MV-4-11 (cell line): ENCODE results near the gene CHMP4A.
"Not testable (repeated sequence)": the region's sequence is repeated elsewhere in the genome, so short reads cannot be mapped to it uniquely, and the experiment has no call there.

Experiments
- DNase-seq: peaks from one replicate; lab custom pipeline; 2025; lab: John Stamatoyannopoulos, UW

Gene CHMP4A

GRCh38 chr14:24246765-24247212 is 33.5 kb upstream of the CHMP4A start:
- peak; percentile 74 for DNase-seq

DNA sequence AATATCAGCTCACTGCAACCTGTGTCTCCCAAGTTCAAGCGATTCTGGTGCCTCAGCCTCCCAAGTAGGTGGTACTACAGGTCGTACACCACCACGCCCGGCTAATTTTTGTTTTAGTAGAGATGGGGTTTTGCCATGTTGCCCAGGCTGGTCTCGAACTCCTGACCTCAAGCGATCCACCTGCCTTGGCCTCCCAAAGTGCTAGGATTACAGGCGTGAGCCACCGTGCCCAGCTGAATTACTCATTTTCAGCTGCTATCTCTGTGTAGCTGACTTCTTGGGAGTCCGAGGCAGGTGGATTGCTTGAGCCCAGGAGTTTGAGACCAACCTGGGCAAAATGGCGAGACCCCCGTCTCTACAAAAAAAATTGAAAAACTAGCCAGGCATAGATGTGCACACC is 32.1 kb upstream of the CHMP4A start:
- DNase-seq: not testable (repeated sequence)

DNA sequence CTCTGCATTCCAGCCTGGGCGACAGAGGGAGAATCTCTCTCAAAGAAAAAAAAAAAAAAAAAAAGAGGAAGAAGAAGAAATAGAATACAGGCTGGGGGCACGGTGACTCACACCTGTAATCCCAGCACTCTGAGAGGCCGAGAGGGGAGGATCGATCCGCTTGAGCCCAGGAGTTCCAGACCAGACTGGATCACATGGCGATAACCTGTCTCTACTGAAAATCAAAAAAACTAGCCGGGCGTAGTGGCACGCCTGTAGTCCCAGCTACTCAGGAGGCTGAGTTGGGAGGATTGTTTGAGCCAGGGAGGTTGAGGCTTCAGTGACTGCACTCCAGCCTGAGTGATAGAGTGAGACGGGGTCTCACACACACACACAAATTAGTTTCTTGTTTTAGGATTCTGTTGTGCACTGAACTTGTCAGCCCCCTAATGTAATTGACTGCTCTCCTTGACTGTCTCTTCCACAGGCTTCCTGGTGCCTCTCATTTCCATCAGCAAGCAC is 30.1 kb upstream of the CHMP4A start:
- peak; percentile 77 for DNase-seq

- peak; percentile 96 for DNase-seq
These were observed 28.6 kb upstream of the CHMP4A start for GRCh38 chr14:24241829-24242443.

DNA sequence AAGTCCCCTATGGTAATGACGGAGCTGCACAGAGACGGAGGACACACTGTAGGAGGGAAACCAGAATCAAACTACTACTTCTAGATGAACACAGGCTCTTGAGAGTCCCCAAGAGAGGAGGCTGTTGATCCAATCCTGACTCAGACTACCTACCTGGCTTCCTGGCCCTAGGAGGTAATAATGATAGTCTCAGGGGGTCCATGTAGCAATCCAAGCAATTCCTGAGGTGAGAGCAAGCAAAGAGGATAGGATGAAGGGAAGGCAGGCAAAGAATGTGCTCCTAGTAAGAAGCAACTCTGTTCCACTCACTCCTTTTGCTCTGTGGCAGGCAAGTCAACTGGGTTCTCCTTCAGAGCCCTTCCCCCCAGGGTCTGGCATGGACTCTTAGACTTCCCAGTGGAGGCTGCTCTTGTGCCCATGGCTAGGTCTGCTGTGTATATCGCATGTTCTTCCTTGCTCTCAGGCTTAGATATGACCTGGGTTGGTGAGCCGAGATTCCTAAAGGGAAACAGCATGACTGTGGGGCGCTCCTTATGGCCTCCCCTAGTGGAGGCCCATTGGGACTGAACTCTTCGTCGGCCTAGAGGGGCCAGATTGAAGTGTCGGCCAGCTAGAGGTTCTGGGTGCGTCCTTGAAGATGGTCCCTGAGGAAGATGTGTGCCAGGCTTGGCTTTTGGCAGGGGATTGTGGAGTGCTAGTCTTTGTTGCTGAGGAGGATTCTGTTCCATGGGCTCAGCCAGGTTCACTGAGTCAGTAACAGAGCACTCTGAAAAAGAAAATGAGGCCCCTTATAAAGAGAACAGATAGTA is 27.0 kb upstream of the CHMP4A start:
- DNase-seq: no peak

GRCh38 chr14:24238527-24239037 is 25.3 kb upstream of the CHMP4A start:
- no peak for DNase-seq

DNA sequence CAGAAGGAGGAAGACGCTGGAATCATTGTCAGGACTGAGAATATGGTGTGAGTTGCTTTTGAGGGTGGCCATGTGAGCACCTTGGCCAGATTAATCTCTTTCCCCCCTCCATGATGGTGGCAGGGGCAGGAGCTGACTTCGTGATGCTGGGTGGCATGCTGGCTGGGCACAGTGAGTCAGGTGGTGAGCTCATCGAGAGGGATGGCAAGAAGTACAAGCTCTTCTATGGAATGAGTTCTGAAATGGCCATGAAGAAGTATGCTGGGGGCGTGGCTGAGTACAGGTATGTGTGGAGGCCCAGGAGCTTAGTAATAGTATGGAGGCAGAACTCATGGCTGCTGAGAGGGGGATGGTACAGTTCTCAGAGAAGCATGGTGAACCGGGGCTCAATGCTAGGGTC is 24.8 kb upstream of the CHMP4A start:
- DNase-seq: no peak

DNA sequence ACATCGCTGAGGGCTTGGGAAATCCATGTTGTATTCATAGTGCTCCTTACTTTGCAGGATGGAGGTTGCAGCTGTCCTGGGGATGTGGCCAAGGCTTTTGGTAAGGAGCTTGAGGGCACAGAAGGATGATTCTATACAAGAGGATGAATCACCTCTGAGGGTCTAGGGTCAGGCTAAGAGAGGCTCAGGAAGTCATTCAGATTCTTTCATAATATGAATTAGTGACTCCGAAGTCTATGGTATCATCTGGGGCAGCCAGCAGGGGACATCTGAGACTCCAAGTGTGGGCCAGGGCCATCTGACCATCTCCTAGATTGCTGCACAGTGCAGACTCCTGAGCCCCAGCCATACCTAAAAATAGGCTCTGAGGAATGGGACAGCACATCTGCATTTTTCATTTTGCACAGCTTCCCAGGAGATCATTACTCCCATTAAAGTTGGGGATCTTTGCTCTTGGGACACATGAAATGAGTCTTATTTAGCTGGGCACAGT is 24.2 kb upstream of the CHMP4A start:
- no peak for DNase-seq

- DNase-seq: no peak
These were observed 23.6 kb upstream of the CHMP4A start for GRCh38 chr14:24236689-24237462.

DNA sequence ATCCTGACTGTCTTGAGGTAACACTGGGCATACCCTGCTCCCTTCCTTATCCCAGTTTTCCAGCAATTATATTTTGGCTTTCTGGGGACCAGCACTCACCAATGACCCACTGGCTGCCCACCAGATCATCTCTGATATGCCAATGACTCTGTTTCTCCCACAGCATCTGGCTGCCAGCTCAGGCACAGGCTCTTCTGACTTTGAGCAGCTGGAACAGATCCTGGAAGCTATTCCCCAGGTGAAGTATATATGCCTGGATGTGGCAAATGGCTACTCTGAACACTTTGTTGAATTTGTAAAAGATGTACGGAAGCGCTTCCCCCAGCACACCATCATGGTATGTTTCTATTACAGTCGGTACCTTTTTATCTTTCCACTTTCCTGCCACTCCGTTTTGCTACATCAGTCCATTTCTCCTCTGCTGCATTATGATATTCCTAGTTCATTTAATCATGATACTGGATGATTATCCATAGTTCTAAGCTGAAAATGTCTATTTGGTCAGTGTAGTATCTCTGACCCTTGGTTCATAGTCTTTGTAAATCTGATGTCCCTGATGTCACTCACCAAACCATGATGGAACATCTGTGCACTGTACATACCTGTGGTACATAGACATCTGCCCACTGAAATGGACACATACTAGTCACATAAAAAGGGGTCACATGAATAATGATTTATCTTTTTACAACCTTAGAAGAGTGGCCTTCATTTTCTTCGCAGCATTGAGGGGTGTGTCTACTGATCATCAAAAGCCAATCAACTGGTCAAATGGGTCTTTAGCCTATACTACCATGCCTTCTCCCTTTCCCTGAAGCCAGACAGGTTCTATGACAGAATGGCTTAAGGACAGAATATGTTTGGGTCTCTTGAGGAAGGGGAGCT is 22.8 kb upstream of the CHMP4A start:
- no peak for DNase-seq

DNA sequence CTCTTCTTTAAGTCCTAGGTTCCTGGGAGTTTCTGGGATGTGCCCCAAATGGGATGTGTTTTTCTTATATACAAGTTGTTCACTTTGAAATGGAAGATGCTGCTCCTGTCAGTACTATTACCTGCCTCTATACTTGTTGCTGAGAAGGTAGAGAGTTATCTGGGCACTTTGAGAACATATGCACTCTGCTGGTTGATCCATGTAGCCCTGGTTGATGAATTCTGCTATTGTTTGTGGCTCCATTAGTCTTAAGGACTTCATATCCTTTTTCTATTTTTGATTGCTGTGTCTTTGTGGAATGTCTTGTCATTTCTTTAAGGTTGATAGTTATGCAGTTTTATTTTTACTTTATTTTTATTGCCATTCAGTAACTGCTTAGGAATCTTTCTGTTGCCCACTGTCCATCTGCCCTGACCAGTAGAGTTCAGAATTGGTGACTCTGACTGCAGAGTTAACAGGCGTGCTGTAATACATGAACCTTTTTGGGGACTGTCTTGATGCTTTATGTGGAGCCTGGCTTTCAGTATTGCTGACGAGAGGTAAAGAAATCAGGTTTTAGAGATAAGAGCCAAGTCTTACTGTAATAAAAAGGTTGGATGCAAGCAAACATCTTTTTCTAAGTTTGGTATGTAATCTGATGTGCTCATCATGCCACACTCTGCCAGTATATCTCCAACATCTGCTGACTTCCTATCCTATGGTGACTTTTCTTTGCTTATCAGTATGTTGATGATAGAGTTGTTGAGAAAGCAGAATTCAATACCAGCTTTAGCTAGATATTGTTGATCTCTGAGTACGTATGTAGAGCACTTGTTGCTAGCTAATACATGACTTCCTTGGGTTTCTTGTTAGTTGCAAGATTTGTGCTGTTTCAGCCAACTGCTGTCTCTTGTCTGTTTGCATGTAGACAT is 21.1 kb upstream of the CHMP4A start:
- DNase-seq: no peak

DNA sequence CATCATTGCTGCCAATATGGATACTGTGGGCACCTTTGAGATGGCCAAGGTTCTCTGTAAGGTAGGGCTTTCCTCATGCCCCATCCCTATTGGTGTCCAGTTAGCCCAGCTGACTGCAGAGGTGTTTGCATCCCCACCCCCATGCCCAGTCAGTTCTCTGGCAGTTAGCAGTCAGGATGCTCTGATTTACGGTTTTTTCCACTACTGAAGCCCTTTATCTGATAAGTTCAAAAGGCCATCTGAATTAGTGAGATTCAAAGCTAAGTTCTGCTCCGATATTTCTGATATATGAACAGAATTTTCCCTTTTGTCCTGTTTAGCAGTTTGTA is 20.2 kb upstream of the CHMP4A start:
- DNase-seq: no peak

GRCh38 chr14:24232645-24233537 is 19.6 kb upstream of the CHMP4A start, which contains the start of gene GMPR2:
TSS of gene GMPR2 (plus strand) at chr14:24232929. CDS start at chr14:24233254, 325 bp downstream.
- no peak for DNase-seq

GRCh38 chr14:24232121-24232644 is 18.9 kb upstream of the CHMP4A start, which contains the start of gene NEDD8:
TSS of gene NEDD8 (minus strand) at chr14:24232367. CDS start at chr14:24232267, 100 bp downstream.
- DNase-seq: peak; percentile 98

DNA sequence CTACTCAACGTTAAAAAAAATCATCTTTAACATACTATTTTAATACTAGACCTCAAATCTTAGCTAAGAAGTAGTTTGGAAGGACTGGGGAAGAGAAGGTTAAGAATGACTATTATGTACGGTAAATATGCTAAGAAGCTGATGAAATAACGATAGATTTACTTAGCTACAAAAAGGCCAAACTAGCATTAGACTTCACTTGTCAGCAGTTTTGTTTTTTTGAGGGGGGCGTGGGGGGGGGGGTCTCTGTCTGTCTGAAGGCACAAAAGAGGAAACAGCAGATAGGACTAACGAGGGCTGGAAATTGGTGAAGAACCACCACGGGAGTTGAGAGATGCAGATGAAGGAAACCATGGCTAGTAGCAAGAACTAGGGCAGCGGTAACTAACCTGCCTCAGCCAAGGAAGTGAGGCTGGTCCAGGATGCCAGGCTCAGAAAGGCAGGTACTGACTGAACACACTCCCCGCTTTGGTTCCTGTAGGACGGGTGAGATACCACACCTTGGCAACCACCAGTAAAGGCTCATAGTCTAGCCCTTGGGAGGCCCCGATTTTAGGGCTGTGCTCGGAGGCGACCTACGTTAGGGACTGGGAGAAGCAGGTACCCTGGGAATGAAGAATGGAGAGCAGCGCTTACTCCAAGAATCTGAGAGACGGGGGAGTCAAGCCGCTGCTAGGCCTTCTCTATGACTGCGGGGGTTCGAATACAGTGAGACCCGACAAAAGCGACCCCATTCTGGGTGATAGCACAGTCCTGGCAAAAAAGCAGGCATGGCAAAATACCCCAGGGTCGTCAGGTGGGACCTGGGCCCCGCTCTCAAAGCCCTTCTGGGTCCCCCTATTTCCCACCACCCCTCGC is 18.2 kb upstream of the CHMP4A start:
- no peak for DNase-seq

DNA sequence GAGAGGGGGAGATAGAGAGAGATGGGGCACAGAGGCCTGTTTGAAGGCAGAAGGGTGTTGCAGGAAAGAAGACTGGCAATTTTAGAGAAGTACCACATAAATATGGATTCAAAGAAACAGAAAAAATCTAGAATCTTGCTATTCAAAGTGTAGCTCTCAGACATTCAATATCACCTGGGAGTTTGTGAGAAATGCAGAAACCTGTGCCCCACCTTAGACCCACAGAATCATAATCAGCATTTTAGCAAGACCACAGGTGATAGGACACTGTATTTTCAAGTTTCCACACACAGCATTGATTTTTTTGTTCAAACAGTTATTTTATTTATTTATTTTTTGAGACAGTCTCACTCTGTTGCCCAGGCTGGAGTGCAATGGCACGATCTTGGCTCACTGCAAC is 15.6 kb upstream of the CHMP4A start:
- DNase-seq: no peak

DNA sequence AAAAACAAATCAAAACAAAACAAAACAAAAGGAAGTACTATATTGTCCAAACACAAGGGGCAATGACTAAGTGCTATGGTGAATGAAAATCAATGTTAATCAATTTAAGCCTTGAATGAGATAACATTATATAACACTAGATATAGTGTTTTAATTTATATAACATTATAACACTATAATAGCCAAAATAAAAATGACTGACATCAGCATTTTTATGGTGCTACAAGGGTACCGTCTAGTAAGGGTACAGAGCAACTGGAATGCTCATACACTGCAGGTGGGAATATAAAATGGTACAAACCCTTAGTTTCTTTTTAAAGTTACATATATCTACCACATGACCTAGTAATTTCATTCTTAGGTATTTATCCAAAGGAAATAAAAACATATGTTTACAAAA is 13.2 kb upstream of the CHMP4A start:
- no peak for DNase-seq

GRCh38 chr14:24224618-24225071 is 11.4 kb upstream of the CHMP4A start:
- DNase-seq: no peak
